WTC11 (cell line): ENCODE data around the gene LRRC9. TPM values are rescaled to one million over a fixed set of nuclear protein-coding genes. Genes with fewer than 3 reads are reported as not detected.

Source experiments
- ATAC-seq: fragments of 200-7000 bp; cut with Tn5 transposase; 2 replicates; pipeline ENCODE4 v1.10.0; 2021; ENCODE audit warnings: mild to moderate bottlenecking, moderate library complexity
- CTCF ChIA-PET: fragments of 300-600 bp; sonication (Branson Sonifier 250); formaldehyde crosslinking; loops from one replicate; lab custom pipeline; 2021; ENCODE audit warnings: antibody characterized with exemption; lab: Charles Lee
- POLR2A ChIA-PET: fragments of 350-600 bp; sonication (Branson Sonifier 250); formaldehyde crosslinking; loops from one replicate; lab custom pipeline; 2021; ENCODE audit warnings: antibody characterized with exemption; lab: Charles Lee
- DNase-seq: peaks from one replicate; pipeline ENCODE4 v3.0.0; 2021; ENCODE audit warnings: low spot score
- H3K27ac Mint-ChIP-seq: 2 replicates; pipeline ENCODE4 v1.8.0; 2021; ENCODE audit warnings: mixed read lengths
- H3K27me3 Mint-ChIP-seq: 2 replicates; pipeline ENCODE4 v1.8.0; 2021; ENCODE audit warnings: low read depth, mild to moderate bottlenecking, moderate library complexity, mixed read lengths
- H3K36me3 Mint-ChIP-seq: 2 replicates; pipeline ENCODE4 v1.8.0; 2021; ENCODE audit warnings: mixed read lengths
- H3K4me1 Mint-ChIP-seq: 2 replicates; pipeline ENCODE4 v1.8.0; 2022; ENCODE audit warnings: mixed read lengths
- H3K4me3 Mint-ChIP-seq: 2 replicates; pipeline ENCODE4 v1.8.0; 2021; ENCODE audit warnings: mild to moderate bottlenecking, moderate library complexity, mixed read lengths
- H3K9me3 Mint-ChIP-seq: 2 replicates; pipeline ENCODE4 v1.8.0; 2021; ENCODE audit warnings: mixed read lengths
- AFF4 ChIP-seq: sonication (generic); formaldehyde crosslinking; IDR thresholded peaks from 2 replicates; pipeline ENCODE4 v1.8.1; 2023; ENCODE audit warnings: mild to moderate bottlenecking, missing genetic modification reagents, borderline replicate concordance
- AR ChIP-seq: fragments of 250-450 bp; sonication (Bioruptor Pico); IDR thresholded peaks from 2 replicates; pipeline ENCODE4 v1.9.0; 2021; ENCODE audit warnings: mild to moderate bottlenecking
- ARID4B ChIP-seq: sonication (generic); formaldehyde crosslinking; IDR thresholded peaks from 2 replicates; pipeline ENCODE4 v1.8.0; 2023; ENCODE audit warnings: missing genetic modification reagents, mild to moderate bottlenecking, borderline replicate concordance
- CBFB ChIP-seq: sonication (generic); formaldehyde crosslinking; IDR thresholded peaks from 2 replicates; pipeline ENCODE4 v1.8.1; 2022; ENCODE audit warnings: mild to moderate bottlenecking, low read depth, missing genetic modification reagents
- CREB1 ChIP-seq: sonication (generic); formaldehyde crosslinking; IDR thresholded peaks from 2 replicates; pipeline ENCODE4 v1.8.0; 2023; ENCODE audit warnings: mild to moderate bottlenecking, missing genetic modification reagents
- CREM ChIP-seq: sonication (generic); formaldehyde crosslinking; IDR thresholded peaks from 2 replicates; pipeline ENCODE4 v1.8.1; 2022; ENCODE audit warnings: mild to moderate bottlenecking, missing genetic modification reagents, moderate library complexity
- E2F5 ChIP-seq: sonication (generic); formaldehyde crosslinking; IDR thresholded peaks from 2 replicates; pipeline ENCODE4 v1.8.1; 2022; ENCODE audit warnings: mild to moderate bottlenecking, moderate library complexity, missing genetic modification reagents
- ERG ChIP-seq: fragments of 250-450 bp; sonication (Bioruptor Pico); IDR thresholded peaks from 2 replicates; pipeline ENCODE4 v1.8.0; 2021; ENCODE audit warnings: mild to moderate bottlenecking
- FOXK1 ChIP-seq: sonication (generic); formaldehyde crosslinking; IDR thresholded peaks from 2 replicates; pipeline ENCODE4 v1.8.0; 2022; ENCODE audit warnings: mild to moderate bottlenecking, moderate library complexity, missing genetic modification reagents
- FOXP1 ChIP-seq: sonication (generic); formaldehyde crosslinking; IDR thresholded peaks from 2 replicates; pipeline ENCODE4 v1.8.0; 2022; ENCODE audit warnings: missing genetic modification reagents, mild to moderate bottlenecking, moderate library complexity, borderline replicate concordance
- FOXP4 ChIP-seq: sonication (generic); formaldehyde crosslinking; IDR thresholded peaks from 2 replicates; pipeline ENCODE4 v1.8.0; 2022; ENCODE audit warnings: mild to moderate bottlenecking, missing genetic modification reagents
- GABPB1 ChIP-seq: sonication (generic); formaldehyde crosslinking; IDR thresholded peaks from 2 replicates; pipeline ENCODE4 v1.8.1; 2023; ENCODE audit warnings: mild to moderate bottlenecking, missing genetic modification reagents
- HMGA2 ChIP-seq: fragments of 250-450 bp; sonication (Bioruptor Pico); IDR thresholded peaks from 2 replicates; pipeline ENCODE4 v1.4.0; 2021; ENCODE audit warnings: mild to moderate bottlenecking, moderate library complexity
- MXD4 ChIP-seq: fragments of 250-450 bp; sonication (Bioruptor Pico); IDR thresholded peaks from 2 replicates; pipeline ENCODE4 v1.8.0; 2021; ENCODE audit warnings: mild to moderate bottlenecking, moderate library complexity, borderline replicate concordance
- NFYB ChIP-seq: sonication (generic); formaldehyde crosslinking; conservative IDR thresholded peaks from 2 replicates; pipeline ENCODE4 v1.8.0; 2022; ENCODE audit warnings: low read depth, missing genetic modification reagents
- NR1H2 ChIP-seq: sonication (generic); formaldehyde crosslinking; IDR thresholded peaks from 2 replicates; pipeline ENCODE4 v1.9.0; 2021; ENCODE audit warnings: mild to moderate bottlenecking, moderate library complexity, missing genetic modification reagents
- PRRX2 ChIP-seq: fragments of 250-450 bp; sonication (Bioruptor Pico); IDR thresholded peaks from 2 replicates; pipeline ENCODE4 v1.8.0; 2021; ENCODE audit warnings: mild to moderate bottlenecking
- RORB ChIP-seq: fragments of 250-450 bp; sonication (Bioruptor Pico); IDR thresholded peaks from 2 replicates; pipeline ENCODE4 v1.9.0; 2021; ENCODE audit warnings: mild to moderate bottlenecking
- SMAD4 ChIP-seq: sonication (generic); formaldehyde crosslinking; IDR thresholded peaks from 2 replicates; pipeline ENCODE4 v1.8.0; 2022; ENCODE audit warnings: mild to moderate bottlenecking, missing genetic modification reagents
- SOX15 ChIP-seq: fragments of 250-450 bp; sonication (Bioruptor Pico); IDR thresholded peaks from 2 replicates; pipeline ENCODE4 v1.9.0; 2021; ENCODE audit warnings: mild to moderate bottlenecking
- ZBTB21 ChIP-seq: sonication (generic); formaldehyde crosslinking; IDR thresholded peaks from 2 replicates; pipeline ENCODE4 v1.8.1; 2023; ENCODE audit warnings: mild to moderate bottlenecking, missing genetic modification reagents, borderline replicate concordance
- ZBTB43 ChIP-seq: sonication (generic); formaldehyde crosslinking; IDR thresholded peaks from 2 replicates; pipeline ENCODE4 v1.8.1; 2023; ENCODE audit warnings: mild to moderate bottlenecking, missing genetic modification reagents
- total RNA-seq: library from RNA; stranded (reverse); gene quantifications from 3 replicates; pipeline ENCODE4 v1.2.3, GENCODE V29; 2021

Gene LRRC9
- total RNA-seq, 1 experiment from 2014 or later, result 0.79 TPM

GRCh38 chr14:60058087-60058486, 138.1 kb downstream of the LRRC9 start (continued):
- no peak for TF ChIP-seq AFF4 (CRISPR knock-in tag)
- no peak for TF ChIP-seq ERG (CRISPR knock-in tag)
- no peak for TF ChIP-seq FOXK1 (CRISPR knock-in tag)
- no peak for TF ChIP-seq MXD4 (CRISPR knock-in tag)
- no peak for TF ChIP-seq FOXP1 (CRISPR knock-in tag)
- TF ChIP-seq NR1H2, result no peak
- TF ChIP-seq E2F5 (CRISPR knock-in tag), result no peak
- no peak for TF ChIP-seq CREB1 (CRISPR knock-in tag)
- TF ChIP-seq FOXP4 (CRISPR knock-in tag), result no peak
- no peak for TF ChIP-seq CREM (CRISPR knock-in tag)
- no peak for TF ChIP-seq SOX15
- no peak for TF ChIP-seq RORB
- no peak for TF ChIP-seq ZBTB21 (CRISPR knock-in tag)
- no peak for TF ChIP-seq NFYB (CRISPR knock-in tag)

GRCh38 chr14:60061371-60061770, 141.4 kb downstream of the LRRC9 start:
- Mint-ChIP-seq H3K9me3 (no peaks in the 10 kb centered on the region), H3K36me3 (no peaks in the 10 kb centered on the region), H3K4me3 (no peak overlapping the region), H3K4me1 (no peaks in the 10 kb centered on the region), H3K27me3 (no peaks in the 10 kb centered on the region; the same call in 1 of the 2 replicates), H3K27ac (no peak overlapping the region)
- DNase-seq (no peak), ATAC-seq (no peak)
- CTCF ChIA-PET, result no interaction called here
- POLR2A ChIA-PET, result no interaction called here
- TF ChIP-seq PRRX2 (CRISPR knock-in tag), result no peak
- no peak for TF ChIP-seq CBFB (CRISPR knock-in tag)
- TF ChIP-seq SMAD4, result no peak
- no peak for TF ChIP-seq AR (CRISPR knock-in tag)
- no peak for TF ChIP-seq HMGA2 (CRISPR knock-in tag)
- no peak for TF ChIP-seq ARID4B (CRISPR knock-in tag)
- no peak for TF ChIP-seq GABPB1 (CRISPR knock-in tag)
- TF ChIP-seq ZBTB43, result no peak
